Psoas muscle (tissue), 8 donors: Measurements from ENCODE around the gene COBL. TPM values are rescaled to one million over a fixed set of nuclear protein-coding genes. Genes with fewer than 3 reads are reported as not detected.

ENCODE experiments used
- ATAC-seq, 4 donors: fragments of 200-7000 bp; cut with Tn5 transposase; one replicate each; pipeline ENCODE4 v1.9.1; 2020; ENCODE audit warnings: moderate library complexity in 3 of 4, mild to moderate bottlenecking in 2 of 4
- DNase-seq, 2 donors: peaks; one replicate each; pipeline ENCODE4 v3.0.0-alpha.2; 2020
- H3K27ac ChIP-seq: fragments of 200-600 bp; one replicate; pipeline ENCODE4 v1.8.0; 2022
- H3K27me3 ChIP-seq, 3 donors: fragments of 200-600 bp in 1 of 3; one replicate each; pipeline versions ENCODE4 v1.6.1 to v1.8.0; 2013 to 2022; ENCODE audit warnings: low read length in 2 of 3, mild to moderate bottlenecking in 2 of 3, moderate library complexity in 1 of 3; ENCODE audit not compliant: insufficient read depth in 3 of 3
- H3K36me3 ChIP-seq, 2 donors: fragments of 200-600 bp in 1 of 2; one replicate each; pipeline versions ENCODE4 v1.6.1 to v1.8.0; 2013 to 2022; ENCODE audit warnings: low read depth in 1 of 2, mild to moderate bottlenecking in 1 of 2, moderate library complexity in 1 of 2; ENCODE audit not compliant: insufficient read depth in 1 of 2
- H3K4me1 ChIP-seq: fragments of 200-600 bp; one replicate; pipeline ENCODE4 v1.8.0; 2022
- H3K4me3 ChIP-seq: fragments of 200-600 bp; one replicate; pipeline ENCODE4 v1.8.0; 2022; ENCODE audit warnings: mild to moderate bottlenecking
- H3K9me3 ChIP-seq: fragments of 200-600 bp; one replicate; pipeline ENCODE4 v1.8.0; 2022
- CTCF ChIP-seq: fragments of 200-600 bp; IDR thresholded peaks from one replicate; pipeline ENCODE4 v1.8.0; 2022; ENCODE audit warnings: antibody characterized with exemption
- WGBS, 3 donors: extraction: QIAGEN DNeasy Blood & Tissue Kit; methylation state at CpG; one replicate each; pipeline versions ENCODE4 v1.1.6 to v1.1.7; 2013; 5-methylcytosine and 5-hydroxymethylcytosine counted together
- intact Hi-C, 2 donors: fragments of 100-400 bp; cut with DNase I; formaldehyde crosslinking; loops; one replicate each; pipeline versions ENCODE4 v1.11.0 to v1.14.2; 2022
- polyA plus RNA-seq, 3 donors: library from polyadenylated mRNA; stranded (reverse); fragments of 200-250 nt; gene quantifications; one replicate each; pipeline ENCODE4 v1.2.3, GENCODE V29; 2013
- total RNA-seq, 4 donors: library from RNA; stranded (reverse); fragmentation: NEBNext Ultra II Directional in 2 of 4; extraction: Animal tissue kit (Norgen Biotek cat#: 25700) in 2 of 4; gene quantifications; one replicate each; pipeline versions ENCODE4 v1.2.1 to v1.2.4, GENCODE V29; 2021 to 2023
- donor health status: healthy with polysubstance abuse.
- donor health status: DM: no; HTN: no; CAD: no; lungs with moderate emphysema.
- donor health status: Bipolar disorder and iron deficiency.
- donor health status: healthy.
- donor health status: DM: yes; HTN: yes; CAD: no.
- donor health status: DM: no; HTN: no; CAD: no.
- donor health status: DM: no; HTN: no; CAD: no.
- donor health status: DM: yes; HTN: yes; CAD: no.

COBL gene
- total and polyA plus RNA-seq, 7 donors, result 57.5 to 139 (median 115) TPM

- Histone ChIP-seq H3K9me3 (no peaks in the 10 kb centered on the region), H3K27me3 (no peaks in the 10 kb centered on the region), H3K36me3 (no peaks in the 10 kb centered on the region), H3K4me3 (peak overlapping the region; percentile 42), H3K4me1 (peaks cover 39% of the 10 kb centered on the region), H3K27ac (peak overlapping the region; percentile 87)
- 18 to 37% (median 21%) methylated on average over 4 of the region's 4 CpGs for WGBS, 3 donors
- intact Hi-C loops, result no loop called here
- DNase-seq, result no peak
- peak; percentile 9 to 72 (median 49) for ATAC-seq
- TF ChIP-seq CTCF, result no peak
Observed at GRCh38 chr7:51289623-51290303, 26.8 kb downstream of the COBL start.

DNA sequence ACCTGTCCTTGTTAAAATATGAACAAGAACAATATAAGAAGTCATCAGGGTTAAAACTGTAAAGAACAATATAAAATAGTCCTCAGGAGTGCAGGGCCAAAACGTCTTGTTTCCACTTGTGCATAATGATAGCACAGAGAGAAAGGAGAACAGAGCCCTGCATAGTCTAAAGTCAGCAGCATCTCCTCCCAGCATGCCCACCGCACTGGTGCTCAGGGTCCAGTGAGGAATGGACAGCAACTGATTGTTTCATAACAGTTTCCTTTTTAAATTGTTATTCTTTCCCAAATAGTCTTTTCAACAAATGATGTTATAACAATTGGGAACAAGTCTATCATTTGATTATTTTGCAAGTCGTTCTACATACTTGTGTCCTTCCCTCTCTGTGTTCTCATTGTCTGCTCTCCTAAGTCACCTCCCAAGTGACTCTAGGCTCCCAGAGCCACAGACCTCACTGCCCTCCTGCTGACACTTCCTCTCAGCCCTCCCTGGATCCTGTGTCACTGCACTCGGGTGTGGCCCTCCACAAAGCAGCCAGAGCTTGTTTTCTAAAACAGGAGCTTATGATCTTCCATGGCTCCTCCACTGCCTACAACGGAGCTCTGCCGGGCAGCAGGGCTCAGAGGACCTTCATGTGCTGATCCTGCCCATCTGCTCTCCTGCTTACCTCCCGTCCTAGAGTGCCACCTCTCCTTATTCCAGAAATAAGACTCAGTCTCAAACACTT, 27.6 kb downstream of the COBL start:
- Histone ChIP-seq H3K27ac (peak overlapping the region; percentile 87), H3K27me3 (no peaks in the 10 kb centered on the region), H3K4me3 (peak overlapping the region; percentile 42), H3K9me3 (no peaks in the 10 kb centered on the region), H3K36me3 (no peaks in the 10 kb centered on the region), H3K4me1 (peaks cover 39% of the 10 kb centered on the region)
- intact Hi-C loops, result no loop called here
- no peak for TF ChIP-seq CTCF
- DNase-seq (no peak), ATAC-seq (peak; percentile 43 to 80 (median 76))
- WGBS, 3 donors, result 23 to 26% (median 25%) methylated on average over 7 of the region's 7 CpGs

DNA sequence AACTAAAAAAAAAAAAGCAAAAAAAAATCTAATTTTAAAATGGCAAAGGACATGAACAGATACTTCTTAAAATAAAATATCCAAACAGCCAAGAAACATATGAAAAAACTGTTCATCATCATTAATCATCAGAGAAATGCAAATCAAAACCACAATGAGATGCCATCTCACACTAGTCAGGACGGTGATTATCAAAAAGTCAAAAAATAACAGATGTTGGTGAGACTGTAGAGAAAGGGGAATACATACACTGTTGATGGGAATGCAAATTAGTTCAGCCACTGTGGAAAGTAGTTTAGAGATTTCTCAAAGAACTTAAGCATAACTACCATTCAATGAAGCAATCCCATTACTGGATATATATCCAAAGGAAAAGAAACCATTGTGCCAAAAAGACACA, 30.2 kb downstream of the COBL start:
- DNase-seq (no peak), ATAC-seq (no peak)
- intact Hi-C loops, result no loop called here
- H3K36me3 ChIP-seq, result no peaks in the 10 kb centered on the region
- no peaks in the 10 kb centered on the region for H3K27me3 ChIP-seq
- no peak for TF ChIP-seq CTCF
- WGBS, 3 donors, result 79 to 88% (median 81%) methylated on average over 1 of the region's 1 CpG
- peaks cover 32% of the 10 kb centered on the region for H3K4me1 ChIP-seq
- no peak overlapping the region for H3K4me3 ChIP-seq
- no peak overlapping the region for H3K27ac ChIP-seq
- no peaks in the 10 kb centered on the region for H3K9me3 ChIP-seq

- H3K27me3 ChIP-seq, result no peaks in the 10 kb centered on the region
- peak overlapping the region; percentile 92 for H3K27ac ChIP-seq
- no peak for TF ChIP-seq CTCF
- intact Hi-C loops, result no loop called here
- no peaks in the 10 kb centered on the region for H3K9me3 ChIP-seq
- DNase-seq (no peak), ATAC-seq (no peak)
- H3K4me1 ChIP-seq, result peaks cover 45% of the 10 kb centered on the region
- 36 to 63% (median 48%) methylated on average over 3 of the region's 3 CpGs for WGBS, 3 donors
- H3K4me3 ChIP-seq, result peak overlapping the region; percentile 41
- H3K36me3 ChIP-seq, result no peaks in the 10 kb centered on the region
Observed at GRCh38 chr7:51280156-51280555, 36.5 kb downstream of the COBL start.
